EL (cell line): Measurements from ENCODE around the gene GNPTAB.
"Not testable (repeated sequence)": the region's sequence is repeated elsewhere in the genome, so short reads cannot be mapped to it uniquely, and the experiment has no call there.

Source experiments
- DNase-seq: peaks from one replicate; pipeline ENCODE4 v3.0.0-alpha.2; 2016

The GNPTAB gene

DNA sequence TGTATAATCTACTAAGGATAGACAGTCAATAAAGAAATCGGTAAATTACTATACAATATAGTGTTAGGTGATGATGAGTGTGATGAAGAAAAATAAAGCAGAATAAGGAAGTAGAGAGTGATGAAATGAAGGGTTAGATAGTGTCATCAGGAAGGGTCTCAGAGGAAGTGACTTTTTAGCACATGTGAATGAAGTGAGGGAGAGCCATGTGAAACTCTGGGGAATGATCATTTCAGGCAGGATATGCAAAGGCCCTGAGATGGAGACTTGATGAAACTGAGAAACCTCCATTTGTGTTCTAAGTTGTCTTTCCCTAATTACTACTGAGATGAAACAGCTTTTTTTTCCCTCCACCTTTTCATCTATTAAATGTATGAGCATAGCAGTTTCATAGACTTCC is 19.4 kb upstream of the GNPTAB start:
- no peak for DNase-seq

- DNase-seq = no peak
These were observed 16.6 kb upstream of the GNPTAB start for GRCh38 chr12:101847325-101847724.

DNA sequence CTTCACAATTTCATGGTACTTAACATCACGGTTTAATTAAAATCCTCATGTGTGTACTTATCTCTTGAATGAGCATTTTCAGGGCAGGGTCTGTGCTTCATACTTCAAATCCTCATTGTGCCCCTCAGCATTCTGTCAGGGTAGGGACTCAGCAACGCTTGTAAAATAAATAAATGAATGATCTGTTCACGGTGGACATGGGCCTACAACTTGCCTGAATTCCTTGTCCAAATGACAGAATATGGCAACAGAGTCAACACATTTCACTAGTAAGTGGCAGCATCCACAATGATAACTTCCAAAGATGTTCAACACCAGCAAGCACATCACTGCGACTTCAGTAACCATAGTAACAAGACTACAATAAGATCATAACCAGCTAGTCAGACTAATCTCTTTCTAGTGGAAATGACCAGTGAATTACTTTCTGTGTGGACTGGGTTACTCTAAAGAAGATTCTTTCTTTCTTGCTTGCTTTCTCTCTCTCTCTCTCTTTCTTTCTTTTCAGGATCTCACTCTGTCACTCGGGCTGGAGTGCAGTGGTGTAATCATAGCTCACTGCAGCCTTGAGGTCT is 14.5 kb upstream of the GNPTAB start:
- DNase-seq = no peak

DNA sequence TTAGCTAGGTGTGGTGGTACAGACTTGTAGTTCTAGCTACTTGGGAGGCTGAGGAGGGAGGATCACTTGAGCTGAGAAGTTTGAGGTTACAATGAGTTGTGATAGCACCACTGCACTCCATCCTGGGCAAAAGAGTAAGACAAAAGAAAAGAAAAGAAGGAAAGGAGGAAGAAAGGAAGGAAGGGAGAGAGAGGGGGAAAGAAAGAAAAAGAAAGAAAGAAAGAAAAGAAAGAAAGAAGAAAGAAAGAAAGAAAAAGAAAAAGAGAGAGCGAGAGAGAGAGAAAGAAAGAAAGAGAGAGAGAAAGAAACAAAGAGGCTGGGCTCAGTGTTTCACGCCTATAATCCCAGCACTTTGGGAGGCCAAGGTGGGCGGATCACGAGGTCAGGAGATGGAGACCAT is 10.3 kb upstream of the GNPTAB start:
- DNase-seq = no peak

DNA sequence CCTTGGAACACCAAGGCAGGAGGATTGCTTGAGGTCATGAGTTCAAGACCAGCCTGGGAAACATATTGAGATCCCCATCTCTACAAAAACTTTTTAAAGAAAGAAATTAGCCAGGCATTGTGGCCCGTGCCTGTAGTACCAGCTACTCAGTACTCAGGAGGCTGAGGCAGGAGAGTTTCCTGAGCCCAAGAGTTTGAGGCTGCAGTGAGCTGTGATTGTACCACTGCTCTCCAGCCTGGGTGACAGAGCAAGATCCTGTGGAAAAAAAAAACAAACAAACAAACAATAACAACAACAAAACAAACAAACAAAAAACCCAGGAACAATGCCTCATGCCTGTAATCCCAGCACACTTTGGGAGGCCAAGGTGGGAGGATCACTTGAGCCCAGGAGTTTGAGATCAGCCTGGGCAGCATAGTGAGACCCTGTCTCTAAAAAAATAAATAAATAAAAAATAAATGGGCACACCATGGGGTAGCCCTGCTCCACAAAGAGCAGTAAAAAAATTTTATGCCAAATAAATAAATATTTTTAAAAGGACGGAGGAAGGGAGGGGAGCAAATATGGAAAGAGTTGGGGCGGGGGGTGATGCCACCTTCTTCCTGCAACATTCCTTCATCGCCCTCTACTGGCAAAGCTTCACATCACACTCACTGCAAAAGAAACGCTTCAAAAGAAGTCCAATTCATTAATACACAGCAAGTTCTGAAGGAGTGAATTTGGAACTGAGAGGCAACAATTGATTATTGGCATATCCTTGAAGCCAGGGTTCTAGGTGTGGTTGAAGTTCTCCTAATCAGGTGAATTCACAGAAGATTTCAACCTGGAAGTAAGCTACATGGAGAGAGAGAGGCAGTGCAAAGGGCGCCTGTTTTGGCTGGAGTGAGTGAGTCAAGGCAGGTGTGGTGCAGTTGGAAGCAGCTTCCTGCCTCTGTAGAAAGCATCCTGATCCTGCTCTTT is 8.8 kb upstream of the GNPTAB start:
- peak; percentile 70 for DNase-seq

DNA sequence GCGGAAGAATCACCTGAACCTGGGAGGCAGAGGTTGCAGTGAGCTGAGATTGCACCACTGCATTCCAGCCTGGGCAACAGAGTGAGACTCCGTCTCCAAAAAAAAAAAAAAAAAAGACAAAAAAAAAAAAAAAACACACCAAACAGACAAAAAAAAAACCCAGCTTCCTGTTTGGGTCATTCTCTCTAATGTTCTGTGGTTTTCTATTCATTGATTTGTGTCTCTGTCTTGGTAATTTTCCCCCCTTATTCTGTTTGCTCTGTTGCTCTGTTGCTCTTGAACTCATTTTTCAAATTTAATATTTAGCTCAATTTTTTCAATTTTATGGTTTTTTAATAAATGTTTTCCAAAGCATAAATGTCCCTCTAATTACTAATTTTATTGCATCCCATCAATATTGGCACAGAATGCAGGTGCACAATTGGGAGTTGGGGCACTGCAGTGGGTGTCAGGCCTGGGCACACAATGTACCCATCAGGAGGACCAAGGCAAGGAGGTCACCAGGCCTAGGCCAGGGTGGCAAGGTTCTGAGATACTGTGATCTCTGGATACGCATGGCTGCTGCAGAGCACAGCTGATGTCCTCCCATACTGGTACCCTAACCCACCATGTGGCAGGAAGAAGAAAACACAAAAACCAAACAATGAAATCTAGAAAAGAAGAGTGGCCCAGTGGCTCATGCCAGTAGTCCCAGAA is 8.0 kb upstream of the GNPTAB start:
- no peak for DNase-seq

- DNase-seq = no peak
These were observed 1.3 kb upstream of the GNPTAB start for GRCh38 chr12:101832030-101832429.

- peak; percentile 36 for DNase-seq
These were observed 956 bp downstream of the GNPTAB start for GRCh38 chr12:101829639-101830366.

GRCh38 chr12:101828463-101829196 is 2.1 kb downstream of the GNPTAB start:
- DNase-seq = no peak

DNA sequence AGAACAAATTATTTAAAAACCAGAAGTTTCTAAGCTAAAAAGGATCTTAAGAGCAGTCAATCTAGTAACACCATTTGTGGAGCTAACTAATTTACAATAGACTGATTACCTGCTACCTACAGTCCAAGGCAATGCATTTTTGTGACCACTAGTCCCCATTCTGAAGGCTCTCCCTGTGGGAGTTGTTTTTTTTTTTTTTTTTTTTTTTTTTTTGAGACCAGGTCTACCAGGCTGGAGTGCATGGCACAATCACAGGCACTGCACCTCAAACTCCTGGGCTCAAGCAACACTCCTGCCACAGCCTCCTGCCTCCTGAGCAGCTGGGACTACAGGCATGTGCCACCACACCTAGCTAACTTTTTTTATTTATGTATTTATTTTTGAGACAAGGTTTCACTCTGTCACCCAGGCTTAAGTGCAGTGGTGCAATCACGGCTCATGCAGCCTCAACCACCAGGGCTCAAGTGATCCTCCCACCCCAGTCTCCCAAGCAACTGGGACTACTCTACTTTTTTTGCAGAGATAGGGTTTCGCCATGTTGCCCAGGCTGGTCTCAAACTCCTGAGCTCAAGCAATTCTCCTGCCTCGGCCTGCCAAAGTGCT is 3.9 kb downstream of the GNPTAB start:
- no peak for DNase-seq

DNA sequence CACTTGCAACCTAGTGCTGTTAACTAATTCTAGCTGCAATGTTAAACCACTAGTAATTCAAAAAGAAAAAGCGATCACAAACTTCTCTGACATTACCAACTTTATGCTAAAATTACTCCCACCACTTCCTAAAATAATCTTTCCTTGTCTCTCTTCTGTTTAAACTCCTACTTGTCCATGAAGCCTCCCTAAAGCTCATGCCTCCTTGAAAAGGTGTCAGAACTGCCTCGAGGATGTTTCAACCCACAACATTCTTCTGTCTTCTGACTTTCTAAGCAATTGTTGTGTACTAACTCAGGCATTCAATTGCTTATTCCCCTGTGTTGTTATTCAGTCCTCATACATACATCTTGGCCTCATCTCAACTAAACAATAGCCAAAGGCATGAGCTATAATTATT is 5.9 kb downstream of the GNPTAB start:
- no peak for DNase-seq

DNA sequence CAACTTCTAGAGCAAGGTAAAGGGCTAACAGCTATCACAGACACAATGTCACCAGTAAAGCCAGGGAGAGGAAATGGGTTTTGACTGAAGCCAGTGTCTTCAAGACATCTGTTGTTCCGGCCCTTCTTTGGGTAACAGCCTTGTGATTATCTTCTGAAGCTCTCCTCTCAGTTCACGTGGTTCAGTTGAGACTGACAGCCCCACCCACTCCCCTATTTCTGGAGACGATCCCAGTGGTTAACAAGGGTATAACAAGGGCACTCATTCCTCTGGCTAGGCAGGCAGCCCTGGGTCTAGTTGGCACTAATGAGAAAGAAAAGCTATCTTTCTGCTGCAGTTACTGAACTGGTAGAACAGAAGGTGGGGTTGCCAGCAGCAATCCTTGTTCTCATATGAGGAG is 6.9 kb downstream of the GNPTAB start:
- peak; percentile 20 for DNase-seq

GRCh38 chr12:101823039-101823438 is 7.7 kb downstream of the GNPTAB start:
- DNase-seq = no peak

GRCh38 chr12:101819467-101819866 is 11.3 kb downstream of the GNPTAB start:
- no peak for DNase-seq

DNA sequence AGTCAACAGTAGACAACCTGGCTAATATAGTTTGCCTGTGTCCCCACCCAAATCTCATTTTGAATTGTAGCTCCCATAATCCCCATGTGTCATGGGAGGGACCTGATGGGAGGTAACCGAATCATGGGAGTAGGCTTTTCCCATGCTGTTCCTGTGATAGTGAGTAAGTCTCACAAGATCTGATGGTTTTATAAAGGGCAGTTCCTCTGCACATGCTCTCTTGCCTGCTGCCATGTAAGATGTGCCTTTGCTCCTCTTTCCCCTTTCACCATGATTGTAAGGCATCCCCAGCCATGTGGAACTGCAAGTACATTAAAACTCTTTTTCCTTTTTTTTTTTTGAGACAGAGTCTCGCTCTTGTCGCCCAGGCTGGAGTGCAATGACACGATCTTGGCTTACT is 12.1 kb downstream of the GNPTAB start:
- not testable (repeated sequence) for DNase-seq

GRCh38 chr12:101813117-101813516 is 17.6 kb downstream of the GNPTAB start:
- no peak for DNase-seq

DNA sequence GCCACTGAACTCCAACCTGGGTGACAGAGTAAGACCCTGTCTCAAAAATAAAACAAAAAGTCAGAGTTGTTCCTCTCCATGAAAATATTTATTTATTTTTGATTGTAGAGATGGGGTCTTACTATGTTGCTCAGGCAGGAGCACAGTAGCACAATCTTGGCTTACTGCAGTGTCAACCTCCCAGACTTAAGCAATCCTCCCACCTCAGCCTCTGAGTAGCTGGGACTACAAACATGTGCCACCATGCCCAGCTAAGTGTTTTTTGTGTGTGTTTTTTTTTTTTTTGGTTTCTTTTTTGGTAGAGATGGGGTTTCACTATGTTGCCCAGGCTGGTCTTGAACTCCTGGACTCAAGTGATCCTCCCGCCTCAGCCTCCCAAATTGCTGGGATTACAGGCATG is 18.0 kb downstream of the GNPTAB start:
- not testable (repeated sequence) for DNase-seq

DNA sequence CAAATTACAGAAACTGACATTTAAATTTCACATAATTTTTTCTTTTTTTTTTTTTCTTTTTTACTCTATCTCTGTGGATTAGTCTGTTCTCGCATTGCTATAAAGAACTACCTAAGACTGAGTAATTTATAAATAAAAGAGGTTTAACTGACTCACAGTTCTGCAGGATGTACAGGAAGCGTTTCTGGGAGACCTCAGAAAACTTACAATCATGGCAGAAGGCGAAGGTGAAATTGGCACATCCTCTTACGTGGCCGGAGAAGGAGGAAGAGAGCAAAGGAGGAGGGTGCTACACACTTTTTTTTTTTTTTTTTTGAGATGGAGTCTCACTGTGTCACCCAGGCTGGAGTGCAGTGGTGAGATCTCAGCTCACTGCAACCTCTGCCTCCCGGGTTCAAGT is 19.4 kb downstream of the GNPTAB start:
- DNase-seq = not testable (repeated sequence)

GRCh38 chr12:101809208-101809607 is 21.6 kb downstream of the GNPTAB start:
- DNase-seq = no peak

DNA sequence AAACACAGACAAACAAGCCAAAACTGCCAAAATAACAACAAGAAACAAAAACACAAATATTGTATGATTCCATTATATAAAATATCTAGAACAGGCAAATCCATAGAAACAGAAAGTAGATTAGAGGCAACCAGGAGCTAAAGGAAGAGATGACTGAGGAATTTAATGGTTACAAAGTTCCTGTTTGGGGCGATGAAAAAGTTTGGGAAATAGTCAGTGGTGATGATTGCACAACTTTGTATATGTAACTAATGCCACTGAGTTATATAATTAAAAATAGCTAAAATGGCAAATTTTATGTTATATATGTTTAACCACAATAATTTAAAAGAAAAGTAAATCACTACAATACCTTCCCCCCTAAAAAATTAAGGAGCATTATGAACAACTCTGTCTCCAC is 24.5 kb downstream of the GNPTAB start:
- no peak for DNase-seq

GRCh38 chr12:101804409-101804808 is 26.4 kb downstream of the GNPTAB start:
- no peak for DNase-seq

GRCh38 chr12:101803978-101804377 is 26.8 kb downstream of the GNPTAB start:
- DNase-seq = no peak
